ENCODE data around the gene PTGIS.

DNA sequence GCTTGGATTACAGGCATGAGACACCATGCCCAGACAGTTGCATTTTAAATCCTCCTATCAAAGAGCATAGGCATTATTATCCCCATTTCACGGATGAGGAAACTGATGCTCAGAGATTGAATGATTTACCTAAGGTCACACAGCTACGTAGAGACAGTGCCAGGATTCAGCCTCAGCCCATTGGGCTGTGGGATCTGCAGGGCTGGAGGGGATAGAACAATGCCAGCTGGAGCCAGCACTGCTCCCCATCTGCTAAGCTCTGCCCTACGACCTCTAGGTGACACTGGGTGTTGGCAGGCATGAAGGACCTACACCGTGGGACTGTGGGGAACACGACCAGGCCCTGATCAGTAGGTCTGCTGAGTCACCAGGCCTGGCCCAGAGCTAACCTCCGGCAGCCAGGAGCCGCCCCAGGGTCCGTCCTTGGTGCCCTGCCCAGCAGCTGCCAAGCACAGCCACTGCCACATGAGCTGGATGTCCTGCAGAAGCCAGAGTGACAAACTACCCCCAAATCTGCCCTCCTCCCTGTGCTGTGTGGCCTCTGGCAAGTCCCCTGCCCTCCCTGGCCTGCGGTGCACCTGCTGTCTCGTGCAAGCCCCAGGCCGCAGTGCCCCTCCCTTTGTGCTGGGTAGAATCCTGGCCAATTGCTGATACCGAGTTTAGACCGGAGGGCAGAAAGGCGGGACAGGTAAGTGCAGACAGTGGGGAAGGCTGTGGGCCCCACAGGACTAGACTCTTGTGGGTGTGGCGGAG is 47.6 kb upstream of the PTGIS start:
- TF ChIP-seq, protein P1, sequence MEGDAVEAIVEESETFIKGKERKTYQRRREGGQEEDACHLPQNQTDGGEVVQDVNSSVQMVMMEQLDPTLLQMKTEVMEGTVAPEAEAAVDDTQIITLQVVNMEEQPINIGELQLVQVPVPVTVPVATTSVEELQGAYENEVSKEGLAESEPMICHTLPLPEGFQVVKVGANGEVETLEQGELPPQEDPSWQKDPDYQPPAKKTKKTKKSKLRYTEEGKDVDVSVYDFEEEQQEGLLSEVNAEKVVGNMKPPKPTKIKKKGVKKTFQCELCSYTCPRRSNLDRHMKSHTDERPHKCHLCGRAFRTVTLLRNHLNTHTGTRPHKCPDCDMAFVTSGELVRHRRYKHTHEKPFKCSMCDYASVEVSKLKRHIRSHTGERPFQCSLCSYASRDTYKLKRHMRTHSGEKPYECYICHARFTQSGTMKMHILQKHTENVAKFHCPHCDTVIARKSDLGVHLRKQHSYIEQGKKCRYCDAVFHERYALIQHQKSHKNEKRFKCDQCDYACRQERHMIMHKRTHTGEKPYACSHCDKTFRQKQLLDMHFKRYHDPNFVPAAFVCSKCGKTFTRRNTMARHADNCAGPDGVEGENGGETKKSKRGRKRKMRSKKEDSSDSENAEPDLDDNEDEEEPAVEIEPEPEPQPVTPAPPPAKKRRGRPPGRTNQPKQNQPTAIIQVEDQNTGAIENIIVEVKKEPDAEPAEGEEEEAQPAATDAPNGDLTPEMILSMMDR (IDR thresholded peaks at IDR 0.05) = no peak
- no peak for TF ChIP-seq POLR2AphosphoS5 (IDR thresholded peaks at IDR 0.05)

Measured in prostate gland (tissue), 2 donors.